Parathyroid adenoma (tissue), 2 donors: ENCODE data around the gene GJD2.

Experiments used
- H2AFZ ChIP-seq: fragments of 300-600 bp; sonication (generic); one replicate; pipeline ENCODE4 v1.7.0; 2017; ENCODE audit warnings: antibody characterized with exemption, mild to moderate bottlenecking
- H3K27ac ChIP-seq: fragments of 300-600 bp; sonication (generic); one replicate; pipeline ENCODE4 v1.7.0; 2017
- H3K27me3 ChIP-seq: fragments of 300-600 bp; sonication (generic); one replicate; pipeline ENCODE4 v1.7.0; 2017; ENCODE audit warnings: low read length; ENCODE audit not compliant: control insufficient read depth, insufficient read depth
- H3K36me3 ChIP-seq: fragments of 300-600 bp; sonication (generic); one replicate; pipeline ENCODE4 v1.7.0; 2017; ENCODE audit warnings: low read length; ENCODE audit not compliant: control insufficient read depth, insufficient read depth
- H3K4me1 ChIP-seq: fragments of 300-600 bp; sonication (generic); one replicate; pipeline ENCODE4 v1.7.0; 2017; ENCODE audit warnings: control low read depth
- H3K4me2 ChIP-seq: fragments of 300-600 bp; sonication (generic); one replicate; pipeline ENCODE4 v1.7.0; 2017; ENCODE audit warnings: low read length
- H3K4me3 ChIP-seq: fragments of 300-600 bp; sonication (generic); one replicate; pipeline ENCODE4 v1.7.0; 2017; ENCODE audit warnings: low read depth, low read length
- H3K79me2 ChIP-seq: fragments of 300-600 bp; sonication (generic); one replicate; pipeline ENCODE4 v1.7.0; 2017; ENCODE audit warnings: control low read depth
- H3K9ac ChIP-seq: fragments of 300-600 bp; sonication (generic); one replicate; pipeline ENCODE4 v1.7.0; 2017; ENCODE audit warnings: mild to moderate bottlenecking
- H3K9me3 ChIP-seq: fragments of 300-600 bp; sonication (generic); one replicate; pipeline ENCODE4 v1.7.0; 2017; ENCODE audit warnings: low read length; ENCODE audit not compliant: control insufficient read depth
- TF ChIP-seq, protein P1 (sequence below): fragments of 300-600 bp; sonication (generic); IDR thresholded peaks from one replicate; pipeline ENCODE4 v1.7.0; 2017; ENCODE audit warnings: antibody characterized with exemption, mild to moderate bottlenecking
- donor health status: primary hyperparathyroidism.

GJD2 gene

GRCh38 chr15:34719695-34720094, 35.1 kb downstream of the GJD2 start:
- Histone ChIP-seq H3K4me1 (no peaks in the 10 kb centered on the region), H3K4me3 (no peak overlapping the region), H3K9me3 (no peaks in the 10 kb centered on the region), H3K9ac (no peak overlapping the region), H3K36me3 (no peaks in the 10 kb centered on the region), H3K27me3 (no peaks in the 10 kb centered on the region), H3K79me2 (no peaks in the 10 kb centered on the region), H2AFZ (no peak overlapping the region), H3K27ac (no peak overlapping the region), H3K4me2 (no peak overlapping the region)
- TF ChIP-seq, protein P1, sequence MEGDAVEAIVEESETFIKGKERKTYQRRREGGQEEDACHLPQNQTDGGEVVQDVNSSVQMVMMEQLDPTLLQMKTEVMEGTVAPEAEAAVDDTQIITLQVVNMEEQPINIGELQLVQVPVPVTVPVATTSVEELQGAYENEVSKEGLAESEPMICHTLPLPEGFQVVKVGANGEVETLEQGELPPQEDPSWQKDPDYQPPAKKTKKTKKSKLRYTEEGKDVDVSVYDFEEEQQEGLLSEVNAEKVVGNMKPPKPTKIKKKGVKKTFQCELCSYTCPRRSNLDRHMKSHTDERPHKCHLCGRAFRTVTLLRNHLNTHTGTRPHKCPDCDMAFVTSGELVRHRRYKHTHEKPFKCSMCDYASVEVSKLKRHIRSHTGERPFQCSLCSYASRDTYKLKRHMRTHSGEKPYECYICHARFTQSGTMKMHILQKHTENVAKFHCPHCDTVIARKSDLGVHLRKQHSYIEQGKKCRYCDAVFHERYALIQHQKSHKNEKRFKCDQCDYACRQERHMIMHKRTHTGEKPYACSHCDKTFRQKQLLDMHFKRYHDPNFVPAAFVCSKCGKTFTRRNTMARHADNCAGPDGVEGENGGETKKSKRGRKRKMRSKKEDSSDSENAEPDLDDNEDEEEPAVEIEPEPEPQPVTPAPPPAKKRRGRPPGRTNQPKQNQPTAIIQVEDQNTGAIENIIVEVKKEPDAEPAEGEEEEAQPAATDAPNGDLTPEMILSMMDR = no peak

DNA sequence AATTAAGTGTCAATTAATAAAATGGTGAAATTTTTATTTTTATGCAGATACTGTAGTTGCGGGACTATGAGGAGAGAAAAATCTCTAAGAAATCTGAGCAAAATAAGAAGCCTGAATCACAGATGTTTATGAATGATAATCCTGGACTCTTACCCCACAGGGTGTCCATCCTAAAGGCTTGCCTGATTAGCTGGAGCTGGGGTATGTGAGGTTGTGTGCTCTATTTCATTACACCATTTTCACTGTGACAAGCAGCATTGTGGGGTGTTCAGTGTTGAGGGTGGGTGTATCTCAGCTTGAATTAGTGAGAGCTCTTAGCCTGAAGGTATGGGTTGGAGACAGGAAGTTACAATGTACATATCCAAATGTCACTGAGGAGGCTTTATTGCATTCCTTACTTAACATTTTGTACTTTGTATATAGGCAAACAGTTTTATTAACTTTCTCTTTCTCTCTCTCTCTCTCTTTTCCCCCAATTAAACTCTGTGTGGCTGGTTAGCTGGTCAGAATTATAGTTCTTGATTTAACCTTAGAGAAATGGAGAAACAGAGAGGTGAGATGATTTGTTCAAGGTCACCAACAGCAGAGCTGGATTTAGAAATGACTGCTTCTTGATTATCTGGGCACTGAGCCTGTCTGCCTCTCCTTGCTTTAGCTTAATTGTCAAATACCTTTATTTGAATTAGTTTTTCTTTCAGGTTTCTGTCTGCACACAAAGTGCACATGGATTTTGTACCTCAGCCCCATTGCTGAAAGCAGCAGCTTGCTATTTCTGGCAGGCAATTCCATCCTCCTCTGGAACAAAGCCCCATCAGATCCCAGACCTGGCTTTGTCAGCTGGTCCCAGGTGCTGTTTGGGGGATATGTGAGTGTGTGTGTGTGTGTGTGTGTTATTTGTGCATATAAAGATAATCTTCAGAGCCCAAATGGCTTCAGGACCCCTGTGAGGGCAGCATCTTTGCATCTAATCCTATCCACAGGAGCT, 35.8 kb downstream of the GJD2 start:
- Histone ChIP-seq H3K36me3 (no peaks in the 10 kb centered on the region), H3K9me3 (no peaks in the 10 kb centered on the region), H3K27me3 (no peaks in the 10 kb centered on the region), H3K4me3 (no peak overlapping the region), H2AFZ (no peak overlapping the region), H3K4me1 (no peaks in the 10 kb centered on the region), H3K27ac (no peak overlapping the region), H3K4me2 (no peak overlapping the region), H3K79me2 (no peaks in the 10 kb centered on the region), H3K9ac (no peak overlapping the region)
- TF ChIP-seq, protein P1 = no peak

GRCh38 chr15:34717729-34718128, 37.1 kb downstream of the GJD2 start:
- no peak overlapping the region for H2AFZ ChIP-seq
- no peaks in the 10 kb centered on the region for H3K27me3 ChIP-seq
- H3K4me2 ChIP-seq = no peak overlapping the region
- H3K4me1 ChIP-seq = no peaks in the 10 kb centered on the region
- no peak overlapping the region for H3K4me3 ChIP-seq
- TF ChIP-seq, protein P1 = no peak
- no peaks in the 10 kb centered on the region for H3K9me3 ChIP-seq
- no peaks in the 10 kb centered on the region for H3K79me2 ChIP-seq
- H3K36me3 ChIP-seq = no peaks in the 10 kb centered on the region
- no peak overlapping the region for H3K9ac ChIP-seq
- no peak overlapping the region for H3K27ac ChIP-seq

GRCh38 chr15:34716111-34716510, 38.7 kb downstream of the GJD2 start:
- H3K9ac ChIP-seq = no peak overlapping the region
- no peaks in the 10 kb centered on the region for H3K79me2 ChIP-seq
- no peaks in the 10 kb centered on the region for H3K27me3 ChIP-seq
- no peaks in the 10 kb centered on the region for H3K4me1 ChIP-seq
- H3K4me3 ChIP-seq = no peak overlapping the region
- H3K4me2 ChIP-seq = no peak overlapping the region
- no peaks in the 10 kb centered on the region for H3K36me3 ChIP-seq
- no peaks in the 10 kb centered on the region for H3K9me3 ChIP-seq
- no peak overlapping the region for H3K27ac ChIP-seq
- no peak overlapping the region for H2AFZ ChIP-seq
- TF ChIP-seq, protein P1 = no peak
